Activated CD4-positive, CD25-positive, alpha-beta regulatory T cell treated with anti-CD3 and anti-CD28 coated beads, Interleukin-2, amount 50 U/mL, for 24 hours (primary cell): ENCODE data around the gene NDUFA11.
"Not testable (repeated sequence)": the region's sequence is repeated elsewhere in the genome, so short reads cannot be mapped to it uniquely, and the experiment has no call there.

Source experiments
- ATAC-seq, 2 donors: fragments of 150-1000 bp; cut with Tn5 transposase; one replicate each; pipeline ENCODE4 v1.10.0; 2021; ENCODE audit warnings: mild to moderate bottlenecking in 1 of 2, moderate library complexity in 1 of 2

Gene NDUFA11

GRCh38 chr19:5884065-5884811, 19.4 kb downstream of the NDUFA11 start:
- ATAC-seq = not testable (repeated sequence)

GRCh38 chr19:5883157-5883873, 20.3 kb downstream of the NDUFA11 start:
- ATAC-seq = not testable (repeated sequence)

- ATAC-seq = no peak
Measured at GRCh38 chr19:5882421-5882968, 21.1 kb downstream of the NDUFA11 start.

GRCh38 chr19:5881543-5882299, 21.9 kb downstream of the NDUFA11 start:
- ATAC-seq = no peak

GRCh38 chr19:5880604-5881078, 22.9 kb downstream of the NDUFA11 start:
- ATAC-seq = no peak

GRCh38 chr19:5880196-5880595, 23.4 kb downstream of the NDUFA11 start:
- ATAC-seq = no peak

GRCh38 chr19:5877882-5878281, 25.7 kb downstream of the NDUFA11 start:
- no peak for ATAC-seq

GRCh38 chr19:5877427-5877826, 26.2 kb downstream of the NDUFA11 start:
- no peak for ATAC-seq

GRCh38 chr19:5874496-5874895, 29.1 kb downstream of the NDUFA11 start:
- not testable (repeated sequence) for ATAC-seq

- ATAC-seq = no peak
Measured at GRCh38 chr19:5873617-5874199, 29.9 kb downstream of the NDUFA11 start.

GRCh38 chr19:5870986-5871394, 32.6 kb downstream of the NDUFA11 start:
- no peak for ATAC-seq

GRCh38 chr19:5867201-5868136, 36.1 kb downstream of the NDUFA11 start:
- no peak for ATAC-seq

- ATAC-seq = no peak
Measured at GRCh38 chr19:5865772-5866171, 37.8 kb downstream of the NDUFA11 start.

- no peak for ATAC-seq
Measured at GRCh38 chr19:5864725-5865486, 38.7 kb downstream of the NDUFA11 start.

GRCh38 chr19:5864013-5864720, 39.4 kb downstream of the NDUFA11 start:
- ATAC-seq = no peak

- no peak for ATAC-seq
Measured at GRCh38 chr19:5863030-5863665, 40.4 kb downstream of the NDUFA11 start.

- no peak for ATAC-seq
Measured at GRCh38 chr19:5857203-5858081, 46.1 kb downstream of the NDUFA11 start.

GRCh38 chr19:5855151-5855550, 48.4 kb downstream of the NDUFA11 start:
- ATAC-seq = not testable (repeated sequence)
